ENCODE measurements around the gene OPTC. TPM values are rescaled to one million over a fixed set of nuclear protein-coding genes. Genes with fewer than 3 reads are reported as not detected.
"Not testable (repeated sequence)": the region's sequence is repeated elsewhere in the genome, so short reads cannot be mapped to it uniquely, and the experiment has no call there.

Gene OPTC
- total RNA-seq, 4 donors from 2014 or later = not detected

GRCh38 chr1:203516906-203517305, 23.0 kb downstream of the OPTC start:
- Histone ChIP-seq H3K9me3 (no peaks in the 10 kb centered on the region), H3K36me3 (no peaks in the 10 kb centered on the region), H3K4me1 (peaks cover 72% of the 10 kb centered on the region), H3K27me3 (no peaks in the 10 kb centered on the region), H3K27ac (peak overlapping the region; percentile 24), H3K4me3 (no peak overlapping the region)
- WGBS = no CpG with 5 or more reads among the region's 5 CpGs
- TF ChIP-seq CTCF (IDR thresholded peaks at IDR 0.05) (no peak), POLR2AphosphoS5 (IDR thresholded peaks at IDR 0.05) (no peak), POLR2A (IDR thresholded peaks at IDR 0.05) (no peak), EP300 (IDR thresholded peaks at IDR 0.05) (no peak)
- no peak for DNase-seq (ENCODE audit: low spot score in 2 of 2)

- Histone ChIP-seq H3K9me3 (no peaks in the 10 kb centered on the region), H3K4me3 (no peak overlapping the region), H3K4me1 (peaks cover 67% of the 10 kb centered on the region), H3K27ac (peak overlapping the region; percentile 24), H3K36me3 (no peaks in the 10 kb centered on the region), H3K27me3 (no peaks in the 10 kb centered on the region)
- TF ChIP-seq POLR2A (IDR thresholded peaks at IDR 0.05) (no peak), CTCF (IDR thresholded peaks at IDR 0.05) (no peak), POLR2AphosphoS5 (IDR thresholded peaks at IDR 0.05) (no peak), EP300 (IDR thresholded peaks at IDR 0.05) (no peak)
- WGBS = 57% methylated on average over 11 of the region's 11 CpGs
- no peak for DNase-seq (ENCODE audit: low spot score in 2 of 2)
Measured at GRCh38 chr1:203517426-203518110, 23.6 kb downstream of the OPTC start.

GRCh38 chr1:203518139-203518538, 24.2 kb downstream of the OPTC start:
- H3K27me3 ChIP-seq; H3K36me3 ChIP-seq; H3K4me3 ChIP-seq; DNase-seq (ENCODE audit: low spot score in 2 of 2); H3K27ac ChIP-seq; H3K9me3 ChIP-seq: not testable (repeated sequence)
- WGBS = 93% methylated on average over 4 of the region's 4 CpGs
- peaks cover 61% of the 10 kb centered on the region for H3K4me1 ChIP-seq

- WGBS = 94% methylated on average over 6 of the region's 7 CpGs
Measured at GRCh38 chr1:203518541-203518940, 24.6 kb downstream of the OPTC start.

GRCh38 chr1:203519053-203519840, 25.3 kb downstream of the OPTC start:
- Histone ChIP-seq H3K9me3 (no peaks in the 10 kb centered on the region), H3K4me1 (peaks cover 50% of the 10 kb centered on the region), H3K27me3 (no peaks in the 10 kb centered on the region), H3K4me3 (no peak overlapping the region), H3K36me3 (no peaks in the 10 kb centered on the region), H3K27ac (no peak overlapping the region)
- WGBS = 81% methylated on average over 10 of the region's 10 CpGs
- TF ChIP-seq POLR2AphosphoS5 (IDR thresholded peaks at IDR 0.05) (no peak), POLR2A (IDR thresholded peaks at IDR 0.05) (no peak), CTCF (IDR thresholded peaks at IDR 0.05) (no peak), EP300 (IDR thresholded peaks at IDR 0.05) (no peak)
- DNase-seq (ENCODE audit: low spot score in 2 of 2) = no peak

More at GRCh38 chr1:203518541-203518940, 24.6 kb downstream of the OPTC start:
- no peak for DNase-seq (ENCODE audit: low spot score in 2 of 2)
- H3K36me3 ChIP-seq = no peaks in the 10 kb centered on the region
- H3K27me3 ChIP-seq = no peaks in the 10 kb centered on the region
- no peaks in the 10 kb centered on the region for H3K9me3 ChIP-seq
- no peak for TF ChIP-seq POLR2AphosphoS5 (IDR thresholded peaks at IDR 0.05)
- no peak for TF ChIP-seq EP300 (IDR thresholded peaks at IDR 0.05)
- no peak for TF ChIP-seq CTCF (IDR thresholded peaks at IDR 0.05)
- no peak for TF ChIP-seq POLR2A (IDR thresholded peaks at IDR 0.05)
- H3K4me1 ChIP-seq = peaks cover 57% of the 10 kb centered on the region
- no peak overlapping the region for H3K4me3 ChIP-seq
- H3K27ac ChIP-seq = no peak overlapping the region

All from suprapubic skin (tissue), 4 donors.